Stomach (tissue), 9 donors: Measurements from ENCODE around the gene TPCN1. TPM values are rescaled to one million over a fixed set of nuclear protein-coding genes. Genes with fewer than 3 reads are reported as not detected.
A peak's percentile ranks its signal among the peaks of the same experiment; 100 is the strongest.

Experiments used
- DNase-seq, 2 donors: peaks; one replicate each; pipeline versions ENCODE4 v3.0.0 to v3.0.0-alpha.2; 2013 to 2019
- H3K27ac ChIP-seq, 5 donors: fragments of 200-600 bp in 4 of 5; sonication (generic) in 4 of 5; one replicate each; pipeline ENCODE4 v1.5.1; 2013 to 2019; ENCODE audit warnings: mild to moderate bottlenecking in 1 of 5, moderate library complexity in 1 of 5
- H3K27me3 ChIP-seq, 3 donors: fragments of 200-600 bp; sonication (generic); one replicate each; pipeline ENCODE4 v1.5.1; 2017 to 2019; ENCODE audit warnings: mixed run types in 1 of 3
- H3K36me3 ChIP-seq, 4 donors: fragments of 200-600 bp; sonication (generic); 1 replicate in 3 of 4; 2 replicates in 1 of 4; pipeline ENCODE4 v1.5.1; 2016 to 2019
- H3K4me1 ChIP-seq, 4 donors: fragments of 200-600 bp; sonication (generic); one replicate each; pipeline ENCODE4 v1.5.1; 2016 to 2019
- H3K4me3 ChIP-seq, 4 donors: fragments of 200-600 bp; sonication (generic) in 3 of 4; one replicate each; pipeline ENCODE4 v1.5.1; 2016 to 2019; ENCODE audit warnings: mild to moderate bottlenecking in 1 of 4
- H3K9me3 ChIP-seq, 4 donors: fragments of 200-600 bp; sonication (generic); one replicate each; pipeline ENCODE4 v1.5.1; 2016 to 2019
- CTCF ChIP-seq, 7 experiments: fragments of 450-650 bp in 4 of 7; fragments of 200-600 bp in 3 of 7; sonication (generic) in 3 of 7; IDR thresholded peaks; one replicate each; pipeline ENCODE4 v1.5.1; 2016 to 2019; ENCODE audit warnings: antibody characterized with exemption in 7 of 7, control low read depth in 2 of 7, mild to moderate bottlenecking in 1 of 7
- EP300 ChIP-seq: sonication (generic); formaldehyde crosslinking; IDR thresholded peaks from one replicate; pipeline ENCODE4 v1.6.1; 2017; ENCODE audit warnings: antibody characterized with exemption
- POLR2A ChIP-seq, 4 donors: fragments of 450-650 bp; IDR thresholded peaks; one replicate each; pipeline ENCODE4 v1.6.1; 2016; ENCODE audit warnings: antibody characterized with exemption in 4 of 4, control low read depth in 2 of 4, mild to moderate bottlenecking in 1 of 4, moderate library complexity in 1 of 4
- POLR2AphosphoS5 ChIP-seq, 3 donors: sonication (generic); formaldehyde crosslinking; IDR thresholded peaks; one replicate each; pipeline ENCODE4 v1.6.1; 2016; ENCODE audit warnings: antibody characterized with exemption in 3 of 3
- WGBS, 5 donors: extraction: QIAGEN DNeasy Blood & Tissue Kit in 3 of 5; methylation state at CpG; one replicate each; pipeline versions ENCODE4 v1.1.5 to v1.1.7; 2013 to 2018; 5-methylcytosine and 5-hydroxymethylcytosine counted together
- intact Hi-C: fragments of 100-400 bp; cut with DNase I; formaldehyde crosslinking; loops from one replicate; pipeline ENCODE4 v1.15.1; 2023; ENCODE audit warnings: low total_unique reads
- polyA plus RNA-seq, 3 donors: library from polyadenylated mRNA; stranded (reverse); fragments of 200-250 nt; gene quantifications; one replicate each; pipeline ENCODE4 v1.2.3, GENCODE V29; 2013
- total RNA-seq, 5 donors: library from RNA; depleted of rRNA; stranded (reverse); fragments of >200 nt; gene quantifications; one replicate each; pipeline versions ENCODE4 v1.1.0 to v1.2.3, GENCODE V29; 2014 to 2016
- donor health status: healthy with polysubstance abuse.
- donor health status: Bipolar disorder and iron deficiency.
- donor health status: healthy.

The TPCN1 gene
- total and polyA plus RNA-seq, 8 donors, result 5.8 to 78.2 (median 30.2) TPM

- Histone ChIP-seq H3K36me3 (peaks cover 13 to 54% (median 50%) of the 10 kb centered on the region in 4 donors), H3K9me3 (no peaks in the 10 kb centered on the region), H3K4me3 (no peak overlapping the region), H3K27me3 (no peaks in the 10 kb centered on the region), H3K4me1 (peaks cover 19 to 86% (median 36%) of the 10 kb centered on the region in 4 donors), H3K27ac (peak overlapping the region in 3 of 5 donors; percentile 14 to 26 (median 21))
- intact Hi-C loops, result no loop called here
- WGBS, 5 donors, result 75 to 87% (median 77%) methylated on average over 5 of the region's 5 CpGs
- DNase-seq, result peak in 1 of 2 donors; percentile 10
- TF ChIP-seq POLR2A (IDR thresholded peaks at IDR 0.05), result no peak
- TF ChIP-seq EP300, result no peak
- TF ChIP-seq CTCF (IDR thresholded peaks at IDR 0.05), result no peak
- no peak for TF ChIP-seq POLR2AphosphoS5 (IDR thresholded peaks at IDR 0.05)
Observed at GRCh38 chr12:113236539-113237399, 15.5 kb downstream of the TPCN1 start.

GRCh38 chr12:113237748-113238147 lies 16.5 kb downstream of the TPCN1 start:
- WGBS, 5 donors, result 65 to 93% (median 68%) methylated on average over 4 of the region's 4 CpGs
- H3K36me3 ChIP-seq, result peaks cover 11 to 48% (median 40%) of the 10 kb centered on the region in 4 donors
- DNase-seq, result peak in 1 of 2 donors; percentile 8

GRCh38 chr12:113238309-113238708 lies 17.0 kb downstream of the TPCN1 start:
- TF ChIP-seq CTCF (IDR thresholded peaks at IDR 0.05) (no peak), POLR2AphosphoS5 (IDR thresholded peaks at IDR 0.05) (no peak), POLR2A (IDR thresholded peaks at IDR 0.05) (no peak), EP300 (no peak)
- no peak for DNase-seq
- H3K4me1 ChIP-seq, result peaks cover 33 to 86% (median 42%) of the 10 kb centered on the region in 4 donors
- 60 to 77% (median 60%) methylated on average over 3 of the region's 3 CpGs for WGBS, 5 donors
- peak overlapping the region in 1 of 5 donors; percentile 6 for H3K27ac ChIP-seq
- no peaks in the 10 kb centered on the region for H3K27me3 ChIP-seq
- H3K36me3 ChIP-seq, result peaks cover 5 to 47% (median 35%) of the 10 kb centered on the region in 4 donors
- intact Hi-C loops, result no loop called here
- H3K4me3 ChIP-seq, result no peak overlapping the region
- no peaks in the 10 kb centered on the region for H3K9me3 ChIP-seq

More at GRCh38 chr12:113237748-113238147, 16.5 kb downstream of the TPCN1 start:
- Histone ChIP-seq H3K27me3 (no peaks in the 10 kb centered on the region), H3K4me3 (no peak overlapping the region), H3K27ac (peak overlapping the region in 2 of 5 donors; percentile 6 to 14), H3K9me3 (no peaks in the 10 kb centered on the region), H3K4me1 (peaks cover 28 to 86% (median 41%) of the 10 kb centered on the region in 4 donors)
- TF ChIP-seq CTCF (IDR thresholded peaks at IDR 0.05), result no peak
- TF ChIP-seq EP300, result no peak
- no peak for TF ChIP-seq POLR2AphosphoS5 (IDR thresholded peaks at IDR 0.05)
- TF ChIP-seq POLR2A (IDR thresholded peaks at IDR 0.05), result no peak
- intact Hi-C loops, result no loop called here

- Histone ChIP-seq H3K4me1 (peaks cover 43 to 86% (median 49%) of the 10 kb centered on the region in 4 donors), H3K27ac (peak overlapping the region in 4 of 5 donors; percentile 16 to 50 (median 45))
Observed at GRCh38 chr12:113239288-113239771, 18.1 kb downstream of the TPCN1 start.

More at GRCh38 chr12:113239288-113239771, 18.1 kb downstream of the TPCN1 start:
- WGBS, 5 donors, result 69 to 87% (median 77%) methylated on average over 3 of the region's 3 CpGs
- no peaks in the 10 kb centered on the region for H3K27me3 ChIP-seq
- DNase-seq, result no peak
- intact Hi-C loops, result no loop called here
- H3K4me3 ChIP-seq, result no peak overlapping the region
- TF ChIP-seq POLR2A (IDR thresholded peaks at IDR 0.05) (no peak), POLR2AphosphoS5 (IDR thresholded peaks at IDR 0.05) (no peak), CTCF (IDR thresholded peaks at IDR 0.05) (no peak), EP300 (no peak)
- H3K36me3 ChIP-seq, result peaks cover 0 to 37% (median 24%) of the 10 kb centered on the region in 4 donors
- no peaks in the 10 kb centered on the region for H3K9me3 ChIP-seq
